ENCODE results near the gene TEN1.
"Not testable (repeated sequence)": the region's sequence is repeated elsewhere in the genome, so short reads cannot be mapped to it uniquely, and the experiment has no call there.

TEN1 gene

DNA sequence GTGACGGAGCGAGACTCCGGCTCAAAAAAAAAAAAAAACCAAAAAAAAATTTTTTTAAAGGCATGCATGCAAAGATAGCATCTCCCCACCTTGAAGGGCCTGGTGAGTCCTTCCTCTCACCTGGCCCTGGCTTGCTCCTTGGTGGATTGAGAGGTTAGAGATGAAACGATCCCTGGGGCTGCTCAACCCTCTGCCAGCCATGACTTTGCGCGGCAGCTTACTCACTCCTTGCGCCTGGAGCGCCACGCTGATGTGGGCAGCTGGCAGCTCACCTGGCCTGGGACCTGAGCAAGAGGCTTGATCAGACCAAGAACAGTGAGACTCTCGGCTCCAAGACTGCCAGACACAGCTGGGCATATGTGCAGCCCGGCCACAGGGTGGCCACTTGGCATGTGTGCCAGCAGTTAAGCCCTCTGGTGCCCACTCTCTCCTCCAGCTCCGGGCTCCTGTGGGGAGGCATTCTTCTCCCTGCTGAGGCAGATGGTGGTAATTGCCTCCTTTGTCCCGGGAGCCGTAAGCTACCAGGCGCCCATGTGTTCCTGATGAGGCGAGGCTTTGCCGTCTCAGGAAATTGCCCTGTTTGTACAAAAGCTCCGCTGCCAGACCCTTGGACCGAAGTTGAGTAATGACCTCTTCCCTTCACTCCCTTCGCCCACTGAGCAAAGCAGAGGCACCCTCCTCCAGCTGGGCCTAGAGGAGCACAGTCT lies 53.2 kb downstream of the TEN1 start:
- no peak for FAIRE-seq

- no peak for FAIRE-seq
Observed at GRCh38 chr17:76032780-76033108, 53.7 kb downstream of the TEN1 start.

DNA sequence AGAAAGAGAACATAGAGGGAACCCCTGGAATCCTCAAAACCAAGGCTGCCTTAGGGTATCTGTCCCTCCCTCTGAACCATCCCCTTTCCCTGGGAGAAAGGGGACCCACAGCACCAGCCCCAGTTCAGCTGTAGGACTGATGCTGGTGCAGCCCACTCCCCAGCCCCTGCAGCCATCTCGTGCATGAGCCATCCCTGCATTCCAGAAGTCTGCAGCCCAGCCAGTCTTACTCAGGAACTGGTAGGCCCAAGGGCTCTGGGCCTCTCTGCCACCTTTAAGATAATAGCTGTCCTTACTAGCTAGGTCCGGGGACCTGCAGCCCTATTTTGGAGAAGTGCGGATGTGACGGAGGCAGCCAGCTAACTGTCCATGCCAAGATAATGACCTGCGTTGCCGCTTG lies 54.1 kb downstream of the TEN1 start:
- no peak for FAIRE-seq

- FAIRE-seq = no peak
Observed at GRCh38 chr17:76034428-76035350, 55.6 kb downstream of the TEN1 start.

DNA sequence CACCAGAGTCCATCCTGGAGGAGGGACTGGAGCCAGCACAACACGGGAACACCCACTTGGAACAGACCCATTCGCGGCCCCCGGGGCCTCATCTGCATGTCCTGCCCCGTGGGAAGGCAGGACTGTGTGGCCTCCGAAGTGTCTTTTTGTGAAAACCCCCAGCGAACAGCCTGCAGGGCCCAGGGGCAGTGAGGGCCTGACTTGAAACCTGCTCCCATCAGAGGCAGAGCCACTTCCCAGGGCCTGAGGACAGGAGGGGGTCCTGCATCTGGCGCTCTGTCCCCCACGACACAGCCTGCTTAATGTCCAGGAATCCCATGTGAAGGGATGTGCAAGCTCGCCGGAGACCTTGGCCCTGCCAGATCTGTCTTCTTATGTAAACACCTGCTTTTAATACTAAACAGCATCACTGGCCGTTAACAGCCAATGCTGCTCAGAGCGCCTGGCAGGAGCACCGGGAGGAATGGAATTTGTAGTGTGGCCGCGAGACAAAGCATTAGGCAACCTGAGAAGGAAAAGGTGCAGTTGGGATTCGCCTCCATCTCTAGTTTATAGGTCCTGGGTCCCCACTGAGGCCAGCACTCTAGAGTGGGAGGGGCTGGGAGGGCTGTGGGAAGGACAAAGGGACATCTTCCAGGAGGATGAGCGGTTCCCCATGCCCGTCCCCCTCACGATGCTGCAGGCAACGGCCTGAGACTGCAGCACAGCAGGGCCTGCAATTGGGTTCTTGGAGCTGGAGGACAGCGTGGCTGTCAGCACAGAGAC lies 57.6 kb downstream of the TEN1 start:
- no peak for FAIRE-seq

DNA sequence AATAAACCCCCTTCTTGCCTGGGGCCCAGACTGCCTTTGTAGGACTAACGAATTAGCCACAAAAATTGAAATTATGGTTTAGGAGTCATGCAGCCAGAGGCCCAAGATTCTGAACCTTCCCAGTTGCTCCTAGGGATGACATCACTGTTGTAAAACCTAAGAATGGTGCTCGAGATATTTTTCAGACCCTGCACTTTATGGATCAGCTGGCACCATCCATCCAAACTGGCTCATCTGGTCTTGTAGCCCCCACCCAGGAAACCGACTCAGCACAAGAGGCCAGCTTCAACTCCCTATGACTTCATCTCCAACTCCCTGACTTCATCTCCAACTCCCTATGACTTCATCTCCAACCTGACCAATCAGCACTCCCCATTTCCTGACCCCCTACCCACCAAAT lies 59.0 kb downstream of the TEN1 start:
- FAIRE-seq = no peak

- no peak for FAIRE-seq
Observed at GRCh38 chr17:76039121-76039520, 60.1 kb downstream of the TEN1 start.

DNA sequence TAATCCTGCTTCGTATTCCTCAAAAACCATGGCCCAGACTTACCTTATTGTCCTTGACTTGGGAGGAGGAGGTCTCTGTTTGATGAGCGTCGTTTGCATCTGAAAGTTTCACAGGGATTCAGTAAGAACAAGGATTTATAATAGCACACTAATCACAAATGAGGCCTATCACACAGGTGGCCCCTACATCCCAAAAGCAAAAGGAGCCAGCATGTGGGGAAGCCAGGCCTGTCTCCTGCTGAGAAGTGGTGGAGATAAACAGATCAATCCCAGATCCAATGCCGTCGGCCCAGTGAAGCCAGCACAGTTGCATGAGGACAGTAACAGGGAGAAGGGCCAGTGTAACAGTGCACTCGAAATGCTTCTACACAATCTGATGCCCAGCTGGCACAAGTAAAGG lies 61.3 kb downstream of the TEN1 start:
- no peak for FAIRE-seq

- FAIRE-seq = not testable (repeated sequence)
Observed at GRCh38 chr17:76042868-76043267, 63.8 kb downstream of the TEN1 start.

DNA sequence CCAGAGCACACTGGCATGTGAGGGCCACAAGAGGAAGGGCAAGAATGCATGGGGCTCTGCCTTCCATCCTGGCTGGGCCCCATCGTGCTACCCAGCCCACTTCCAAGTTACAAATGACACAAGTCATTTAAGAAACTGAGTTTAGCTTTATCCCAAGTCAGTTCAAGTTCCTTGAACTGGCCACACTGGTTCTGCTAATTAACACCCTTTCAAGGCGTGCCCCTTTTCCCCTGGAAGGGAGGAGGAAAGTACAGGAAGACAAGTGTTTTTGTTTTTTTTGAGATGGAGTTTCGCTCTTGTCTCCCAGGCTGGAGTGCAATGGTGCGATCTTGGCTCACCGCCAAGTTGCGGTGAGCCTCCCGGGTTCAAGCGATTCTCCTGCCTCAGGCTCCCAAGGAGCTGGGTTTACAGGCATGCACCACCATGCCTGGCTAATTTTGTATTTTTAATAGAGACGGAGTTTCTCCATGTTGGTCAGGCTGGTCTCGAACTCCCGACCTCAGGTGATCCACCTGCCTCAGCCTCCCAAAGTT lies 65.5 kb downstream of the TEN1 start:
- not testable (repeated sequence) for FAIRE-seq

GRCh38 chr17:76046064-76046463 lies 67.0 kb downstream of the TEN1 start:
- no peak for FAIRE-seq

- FAIRE-seq = no peak
Observed at GRCh38 chr17:76048025-76048605, 69.1 kb downstream of the TEN1 start.

- no peak for FAIRE-seq
Observed at GRCh38 chr17:76048711-76049110, 69.7 kb downstream of the TEN1 start.

GRCh38 chr17:76049239-76049638 lies 70.2 kb downstream of the TEN1 start:
- FAIRE-seq = no peak

- no peak for FAIRE-seq
Observed at GRCh38 chr17:76049836-76050537, 70.9 kb downstream of the TEN1 start.
